SK-N-SH treated with all-trans-retinoic acid at 6 μM for 48 hours (cell line): Measurements from ENCODE around the gene FNDC3B.

ENCODE experiments used
- ATAC-seq: fragments of 200-7000 bp; cut with Tn5 transposase; 3 replicates; pipeline ENCODE4 v1.9.1; 2020; ENCODE audit warnings: mild to moderate bottlenecking, moderate library complexity
- ARNTL ChIP-seq: fragments of 450-650 bp; formaldehyde crosslinking; IDR thresholded peaks from 2 replicates; pipeline ENCODE4 v1.5.0; 2020; ENCODE audit warnings: low read depth, mild to moderate bottlenecking, moderate library complexity, borderline replicate concordance
- BACH2 ChIP-seq: fragments of 250-450 bp; sonication (Bioruptor Pico); IDR thresholded peaks from 2 replicates; pipeline ENCODE4 v1.9.0; 2021; ENCODE audit warnings: mild to moderate bottlenecking, borderline replicate concordance
- CREB5 ChIP-seq: fragments of 250-450 bp; sonication (Bioruptor Pico); IDR thresholded peaks from 2 replicates; pipeline ENCODE4 v1.5.1; 2020; ENCODE audit warnings: low read depth, mild to moderate bottlenecking, moderate library complexity
- CSDC2 ChIP-seq: fragments of 250-450 bp; sonication (Bioruptor Pico); IDR thresholded peaks from 2 replicates; pipeline ENCODE4 v1.5.0; 2020; ENCODE audit warnings: mild to moderate bottlenecking, moderate library complexity
- CSRNP3 ChIP-seq: fragments of 250-450 bp; sonication (Bioruptor Pico); IDR thresholded peaks from 2 replicates; pipeline ENCODE4 v1.5.1; 2021; ENCODE audit warnings: mild to moderate bottlenecking, moderate library complexity
- ESRRG ChIP-seq: fragments of 250-450 bp; sonication (Bioruptor Pico); IDR thresholded peaks from 2 replicates; pipeline ENCODE4 v1.6.1; 2021; ENCODE audit warnings: mild to moderate bottlenecking
- ISL1 ChIP-seq: fragments of 250-450 bp; sonication (Bioruptor Pico); IDR thresholded peaks from 2 replicates; pipeline ENCODE4 v2.1.2; 2022; ENCODE audit warnings: mild to moderate bottlenecking, moderate library complexity
- OSR1 ChIP-seq: fragments of 250-450 bp; sonication (Bioruptor Pico); IDR thresholded peaks from 2 replicates; pipeline ENCODE4 v1.8.0; 2022; ENCODE audit warnings: moderate library complexity, mild to moderate bottlenecking, inconsistent platforms
- POU6F1 ChIP-seq: fragments of 250-450 bp; sonication (Bioruptor Pico); IDR thresholded peaks from 2 replicates; pipeline ENCODE4 v1.8.0; 2021; ENCODE audit warnings: low read depth, mild to moderate bottlenecking, moderate library complexity, borderline replicate concordance
- PPARA ChIP-seq: fragments of 250-450 bp; sonication (Bioruptor Pico); IDR thresholded peaks from 2 replicates; pipeline ENCODE4 v1.5.0; 2020; ENCODE audit warnings: mild to moderate bottlenecking, borderline replicate concordance
- RARB ChIP-seq: fragments of 250-450 bp; sonication (Bioruptor Pico); IDR thresholded peaks from 2 replicates; pipeline ENCODE4 v1.8.0; 2021; ENCODE audit warnings: mild to moderate bottlenecking, moderate library complexity
- SNAI2 ChIP-seq: fragments of 250-450 bp; sonication (Bioruptor Pico); IDR thresholded peaks from 2 replicates; pipeline ENCODE4 v1.5.0; 2020; ENCODE audit warnings: mild to moderate bottlenecking, moderate library complexity
- TCF4 ChIP-seq: fragments of 250-450 bp; sonication (Bioruptor Pico); IDR thresholded peaks from 2 replicates; pipeline ENCODE4 v1.8.0; 2021; ENCODE audit warnings: mild to moderate bottlenecking, moderate library complexity, borderline replicate concordance
- TOX ChIP-seq: fragments of 250-450 bp; sonication (Bioruptor Pico); IDR thresholded peaks from 2 replicates; pipeline ENCODE4 v1.8.0; 2021; ENCODE audit warnings: mild to moderate bottlenecking, moderate library complexity, borderline replicate concordance
- ZC3H10 ChIP-seq: fragments of 250-450 bp; sonication (Bioruptor Pico); IDR thresholded peaks from 2 replicates; pipeline ENCODE4 v1.5.1; 2021; ENCODE audit warnings: mild to moderate bottlenecking, moderate library complexity
- ZFP30 ChIP-seq: fragments of 450-650 bp; formaldehyde crosslinking; IDR thresholded peaks from 2 replicates; pipeline ENCODE4 v1.5.0; 2022; ENCODE audit warnings: mild to moderate bottlenecking, moderate library complexity
- ZNF565 ChIP-seq: fragments of 450-650 bp; formaldehyde crosslinking; conservative IDR thresholded peaks from 2 replicates; pipeline ENCODE4 v1.5.0; 2020; ENCODE audit warnings: low read depth, mild to moderate bottlenecking, moderate library complexity
- ZNF8 ChIP-seq: fragments of 450-650 bp; formaldehyde crosslinking; IDR thresholded peaks from 2 replicates; pipeline ENCODE4 v1.5.0; 2020; ENCODE audit warnings: mild to moderate bottlenecking, moderate library complexity
- TF ChIP-seq, protein P1 (sequence below): fragments of 250-450 bp; sonication (Bioruptor Pico); IDR thresholded peaks from 2 replicates; pipeline ENCODE4 v1.8.0; 2020; ENCODE audit warnings: mild to moderate bottlenecking, moderate library complexity, borderline replicate concordance

FNDC3B gene

GRCh38 chr3:172057059-172057458 lies 17.7 kb downstream of the FNDC3B start:
- peak; percentile 18 for ATAC-seq

GRCh38 chr3:172057624-172058327 lies 18.4 kb downstream of the FNDC3B start:
- TF ChIP-seq POU6F1: no peak
- TF ChIP-seq CSRNP3 (CRISPR knock-in tag): no peak
- TF ChIP-seq SNAI2 (CRISPR knock-in tag): no peak
- no peak for TF ChIP-seq ZNF8
- TF ChIP-seq BACH2 (CRISPR knock-in tag): no peak
- no peak for TF ChIP-seq PPARA
- no peak for TF ChIP-seq ZC3H10 (CRISPR knock-in tag)
- TF ChIP-seq, protein P1, sequence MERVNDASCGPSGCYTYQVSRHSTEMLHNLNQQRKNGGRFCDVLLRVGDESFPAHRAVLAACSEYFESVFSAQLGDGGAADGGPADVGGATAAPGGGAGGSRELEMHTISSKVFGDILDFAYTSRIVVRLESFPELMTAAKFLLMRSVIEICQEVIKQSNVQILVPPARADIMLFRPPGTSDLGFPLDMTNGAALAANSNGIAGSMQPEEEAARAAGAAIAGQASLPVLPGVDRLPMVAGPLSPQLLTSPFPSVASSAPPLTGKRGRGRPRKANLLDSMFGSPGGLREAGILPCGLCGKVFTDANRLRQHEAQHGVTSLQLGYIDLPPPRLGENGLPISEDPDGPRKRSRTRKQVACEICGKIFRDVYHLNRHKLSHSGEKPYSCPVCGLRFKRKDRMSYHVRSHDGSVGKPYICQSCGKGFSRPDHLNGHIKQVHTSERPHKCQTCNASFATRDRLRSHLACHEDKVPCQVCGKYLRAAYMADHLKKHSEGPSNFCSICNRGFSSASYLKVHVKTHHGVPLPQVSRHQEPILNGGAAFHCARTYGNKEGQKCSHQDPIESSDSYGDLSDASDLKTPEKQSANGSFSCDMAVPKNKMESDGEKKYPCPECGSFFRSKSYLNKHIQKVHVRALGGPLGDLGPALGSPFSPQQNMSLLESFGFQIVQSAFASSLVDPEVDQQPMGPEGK: no peak
- no peak for TF ChIP-seq CREB5 (CRISPR knock-in tag)
- TF ChIP-seq CSDC2 (CRISPR knock-in tag): no peak
- no peak for TF ChIP-seq OSR1
- no peak for TF ChIP-seq TOX (CRISPR knock-in tag)
- ATAC-seq: peak; percentile 37

More at GRCh38 chr3:172057059-172057458, 17.7 kb downstream of the FNDC3B start:
- no peak for TF ChIP-seq ZFP30 (CRISPR knock-in tag)

- TF ChIP-seq TCF4 (CRISPR knock-in tag) (no peak), ISL1 (CRISPR knock-in tag) (no peak), CSDC2 (CRISPR knock-in tag) (no peak), ARNTL (no peak), CREB5 (CRISPR knock-in tag) (no peak), ZNF565 (CRISPR knock-in tag) (no peak), ZC3H10 (CRISPR knock-in tag) (no peak), RARB (CRISPR knock-in tag) (no peak)
- no peak for ATAC-seq
These were observed 20.2 kb downstream of the FNDC3B start for GRCh38 chr3:172059532-172059931.

- no peak for TF ChIP-seq ZC3H10 (CRISPR knock-in tag)
- no peak for ATAC-seq
These were observed 20.9 kb downstream of the FNDC3B start for GRCh38 chr3:172060234-172060633.

DNA sequence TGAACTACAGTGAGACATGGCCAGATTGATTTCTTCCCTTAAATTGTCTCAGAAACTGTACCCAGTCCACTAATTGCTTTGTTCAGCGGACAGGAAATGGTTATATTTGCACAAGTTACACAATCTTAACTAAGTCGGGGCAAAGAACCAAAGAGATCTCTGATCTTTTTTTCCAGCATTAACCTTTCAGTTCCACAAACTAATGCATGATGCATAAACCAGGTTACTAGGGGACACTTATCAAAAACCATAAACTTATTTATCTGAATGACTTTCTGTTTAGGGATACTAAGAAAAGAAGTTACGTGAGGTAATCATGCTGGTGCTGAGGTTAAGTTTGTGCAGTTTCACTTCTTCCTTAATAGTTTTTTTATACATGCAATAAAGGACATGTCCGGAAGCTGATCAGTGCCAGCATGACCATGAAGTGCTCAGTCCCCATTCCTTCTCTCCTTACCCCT lies 22.4 kb downstream of the FNDC3B start:
- no peak for TF ChIP-seq ZFP30 (CRISPR knock-in tag)
- TF ChIP-seq ESRRG (CRISPR knock-in tag): no peak
- no peak for TF ChIP-seq CREB5 (CRISPR knock-in tag)
- no peak for ATAC-seq
